Endothelial cell of umbilical vein (primary cell): ENCODE data around the gene RGS2. TPM values are rescaled to one million over a fixed set of nuclear protein-coding genes. Genes with fewer than 3 reads are reported as not detected.

Source experiments
- BruUV-seq: library from RNA; stranded (reverse); fragments of 400-500 nt; replicated peaks from 2 replicates; lab custom pipeline; 2021; lab: Mats Ljungman, UMichigan
- CTCF ChIA-PET: fragments of 300-600, 350-600 bp; sonication (Branson Sonifier 250); formaldehyde crosslinking; loops from one replicate; lab custom pipeline; 2021; ENCODE audit warnings: antibody characterized with exemption, inconsistent platforms; lab: Charles Lee
- POLR2A ChIA-PET: fragments of 300-600, 350-600 bp; sonication (Branson Sonifier 250); formaldehyde crosslinking; loops from one replicate; lab custom pipeline; 2021; ENCODE audit warnings: antibody characterized with exemption, inconsistent platforms; lab: Charles Lee
- DNase-seq: peaks from one replicate; pipeline ENCODE4 v3.0.0-alpha.2; 2011; ENCODE audit warnings: low read depth, low spot score
- FAIRE-seq: peaks from 2 replicates; lab custom pipeline; 2011; peaks lifted over from hg19 to GRCh38; lab: Jason Lieb, UNC
- H2AFZ ChIP-seq: 2 replicates; pipeline ENCODE4 v1.6.0; 2012; ENCODE audit warnings: low read depth, low read length, control low read depth, inconsistent platforms
- H3K27ac ChIP-seq: 2 replicates; pipeline ENCODE4 v1.5.1; 2011; ENCODE audit warnings: low read depth, mild to moderate bottlenecking, control low read depth, low read length, moderate library complexity; ENCODE audit not compliant: insufficient read depth
- H3K27me3 ChIP-seq, 2 experiments: 2 replicates each; pipeline versions ENCODE4 v1.6.0 to v1.6.1; 2011; ENCODE audit warnings: low read length in 2 of 2, mixed read lengths in 1 of 2; ENCODE audit not compliant: control insufficient read depth in 2 of 2, insufficient read depth in 2 of 2
- H3K36me3 ChIP-seq, 2 experiments: 2 replicates in 1 of 2; 3 replicates in 1 of 2; pipeline ENCODE4 v1.5.1; 2011; ENCODE audit warnings: low read length in 2 of 2, mild to moderate bottlenecking in 1 of 2, moderate library complexity in 1 of 2; ENCODE audit not compliant: control insufficient read depth in 2 of 2, insufficient read depth in 2 of 2; ENCODE audit errors: extremely low read depth in 1 of 2
- H3K4me1 ChIP-seq: 3 replicates; pipeline ENCODE4 v1.5.1; 2011; ENCODE audit warnings: mild to moderate bottlenecking, low read length; ENCODE audit not compliant: control insufficient read depth, insufficient read depth; ENCODE audit errors: extremely low read depth
- H3K4me2 ChIP-seq: 2 replicates; pipeline ENCODE4 v1.6.1; 2011; ENCODE audit warnings: low read length, control low read depth, mixed read lengths; ENCODE audit not compliant: insufficient read depth
- H3K4me3 ChIP-seq, 3 experiments: fragments of 200-600 bp in 1 of 3; sonication (generic), shearing (Covaris generic) in 1 of 3; replicated peaks in 1 of 3; 2 replicates each; pipeline ENCODE4 v1.5.1; 2011 to 2016; ENCODE audit warnings: control low read depth in 3 of 3, low read length in 3 of 3, mild to moderate bottlenecking in 2 of 3, inconsistent platforms in 1 of 3, low read depth in 1 of 3, moderate library complexity in 1 of 3; ENCODE audit not compliant: insufficient read depth in 1 of 3
- H3K79me2 ChIP-seq: 2 replicates; pipeline ENCODE4 v1.6.0; 2012; ENCODE audit warnings: low read length, inconsistent platforms; ENCODE audit not compliant: control insufficient read depth, insufficient read depth
- H3K9ac ChIP-seq: replicated peaks from 2 replicates; pipeline ENCODE3; 2011; ENCODE audit warnings: low read length, control low read depth; ENCODE audit not compliant: insufficient read depth; ENCODE audit errors: extremely low read depth
- H3K9me1 ChIP-seq: replicated peaks from 3 replicates; pipeline ENCODE4 v1.6.0; 2011; ENCODE audit warnings: mild to moderate bottlenecking, low read length; ENCODE audit not compliant: control insufficient read depth, insufficient read depth; ENCODE audit errors: extremely low read depth
- H3K9me3 ChIP-seq: replicated peaks from 2 replicates; pipeline ENCODE4 v1.5.1; 2012; ENCODE audit warnings: low read length, inconsistent platforms; ENCODE audit not compliant: control insufficient read depth, insufficient read depth
- H4K20me1 ChIP-seq: replicated peaks from 2 replicates; pipeline ENCODE3; 2011; ENCODE audit warnings: mild to moderate bottlenecking, low read length; ENCODE audit not compliant: control insufficient read depth, insufficient read depth; ENCODE audit errors: extremely low read depth
- CTCF ChIP-seq, 2 donors: IDR thresholded peaks; 1 replicate in 1 of 2; 2 replicates in 1 of 2; pipeline ENCODE4 v1.5.1; 2011; ENCODE audit warnings: low read length in 2 of 2, mild to moderate bottlenecking in 2 of 2, moderate library complexity in 2 of 2, control low read depth in 1 of 2, inconsistent platforms in 1 of 2, low read depth in 1 of 2; ENCODE audit not compliant: insufficient read depth in 1 of 2; ENCODE audit errors: extremely low read depth in 1 of 2
- EZH2 ChIP-seq: IDR thresholded peaks from 2 replicates; pipeline ENCODE4 v1.6.1; 2012; ENCODE audit warnings: borderline replicate concordance, low read depth, mild to moderate bottlenecking, moderate library complexity, low read length, inconsistent platforms; ENCODE audit not compliant: severe bottlenecking
- FOS ChIP-seq: IDR thresholded peaks from 2 replicates; pipeline ENCODE4 v1.6.1; 2011; ENCODE audit warnings: mild to moderate bottlenecking, low read length, moderate library complexity, borderline replicate concordance; ENCODE audit not compliant: insufficient read depth
- JUN ChIP-seq: IDR thresholded peaks from 2 replicates; pipeline ENCODE4 v1.6.1; 2011; ENCODE audit warnings: borderline replicate concordance, low read depth; ENCODE audit not compliant: insufficient read length, insufficient read depth
- MYC ChIP-seq: IDR thresholded peaks from one replicate; pipeline ENCODE4 v1.6.1; 2011; ENCODE audit warnings: mild to moderate bottlenecking, low read depth, low read length
- dilution Hi-C: fragments of 300-500 bp; cut with MboI; formaldehyde crosslinking; loops from one replicate; pipeline ENCODE4 v1.15.0; 2019; ENCODE audit warnings: low sequenced_read_pairs; ENCODE audit not compliant: extremely low pct_ligation_motif_present
- intact Hi-C: fragments of 100-400 bp; cut with micrococcal nuclease; formaldehyde crosslinking; loops from one replicate; pipeline ENCODE4 v1.10.0; 2022
- polyA plus RNA-seq, 4 experiments: library from polyadenylated mRNA; depleted of rRNA in 3 of 4; stranded (reverse) in 3 of 4; unstranded in 1 of 4; fragments of >200 nt; gene quantifications; 2 replicates each; pipeline versions ENCODE4 v1.2.1 to v1.2.3, GENCODE V29; 2011 to 2012; ENCODE audit warnings: missing spikeins in 1 of 4
- total RNA-seq: library from RNA; stranded (reverse); gene quantifications from 2 replicates; pipeline ENCODE4 v1.2.3, GENCODE V29; 2021
- TF ChIP-seq, protein P1 (sequence below): IDR thresholded peaks from 2 replicates; pipeline ENCODE4 v1.6.1; 2011; ENCODE audit not compliant: insufficient read depth, insufficient read length

The RGS2 gene
- total and polyA plus RNA-seq, 2 donors (not counting 3 experiments of a cell fraction or from before 2014, with no cell fraction given): 6.1 to 9.1 TPM

DNA sequence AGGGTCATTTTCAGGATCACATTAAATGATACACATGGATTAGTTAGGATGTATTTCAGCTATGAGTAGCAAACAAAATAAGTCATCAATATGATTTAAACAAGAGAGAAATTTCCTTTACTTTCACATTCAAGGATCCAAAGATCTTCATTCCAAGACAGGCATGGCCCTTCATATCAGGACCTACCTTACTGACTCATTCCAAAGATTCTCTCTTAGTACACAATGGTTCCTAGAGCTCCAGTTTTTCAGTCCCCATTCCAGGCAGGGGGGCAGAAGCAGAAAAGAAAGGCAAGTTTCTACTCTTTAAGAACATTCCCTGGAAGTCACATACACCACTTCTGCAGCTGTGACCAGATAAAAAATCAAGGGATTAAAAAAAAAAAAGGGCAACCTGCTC lies 23.7 kb downstream of the RGS2 start:
- intact Hi-C loops: no loop called here
- Histone ChIP-seq H3K36me3 (no peaks in the 10 kb centered on the region), H3K9me1 (no peaks in the 10 kb centered on the region), H3K4me1 (peaks cover 3% of the 10 kb centered on the region), H4K20me1 (no peaks in the 10 kb centered on the region), H3K9me3 (no peaks in the 10 kb centered on the region), H3K27ac (no peak overlapping the region), H3K9ac (no peak overlapping the region), H3K79me2 (no peaks in the 10 kb centered on the region), H3K27me3 (no peaks in the 10 kb centered on the region), H3K4me3 (no peak overlapping the region), H2AFZ (no peak overlapping the region), H3K4me2 (no peak overlapping the region)
- POLR2A ChIA-PET: no interaction called here
- DNase-seq (no peak), FAIRE-seq (no peak)
- TF ChIP-seq CTCF (IDR thresholded peaks at IDR 0.05; ENCODE audit: extremely low read depth in 1 of 2, insufficient read depth in 1 of 2, low read depth in 1 of 2, low read length in 2 of 2) (no peak), EZH2 (no peak), MYC (no peak)
- CTCF ChIA-PET: interaction anchor here (0.7 kb wide), 1 partner anchor 10 kb away, joined by 3 read pairs; no protein-coding TSS in a partner anchor
- dilution Hi-C loops: no loop called here
- no TSS peak for BruUV-seq

- ChIA-PET POLR2A (no interaction called here), CTCF (interaction anchor here (1.9 kb wide), 1 partner anchor 184 kb away, joined by 5 read pairs; no protein-coding TSS in a partner anchor)
- H2AFZ ChIP-seq: no peak overlapping the region
- H3K27me3 ChIP-seq: no peaks in the 10 kb centered on the region
- H3K4me3 ChIP-seq: no peak overlapping the region
- DNase-seq: no peak
- H3K27ac ChIP-seq: no peak overlapping the region
- H3K9me1 ChIP-seq: no peaks in the 10 kb centered on the region
- BruUV-seq: no TSS peak
- intact Hi-C loops (no loop called here), dilution Hi-C loops (no loop called here)
- H3K9me3 ChIP-seq: no peaks in the 10 kb centered on the region
- TF ChIP-seq MYC: no peak
- TF ChIP-seq FOS: no peak
- TF ChIP-seq CTCF (IDR thresholded peaks at IDR 0.05; ENCODE audit: extremely low read depth in 1 of 2, insufficient read depth in 1 of 2, low read depth in 1 of 2, low read length in 2 of 2): no peak
- TF ChIP-seq, protein P1, sequence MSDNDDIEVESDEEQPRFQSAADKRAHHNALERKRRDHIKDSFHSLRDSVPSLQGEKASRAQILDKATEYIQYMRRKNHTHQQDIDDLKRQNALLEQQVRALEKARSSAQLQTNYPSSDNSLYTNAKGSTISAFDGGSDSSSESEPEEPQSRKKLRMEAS: no peak
- TF ChIP-seq JUN: no peak
- no peak overlapping the region for H3K4me2 ChIP-seq
- no peaks in the 10 kb centered on the region for H4K20me1 ChIP-seq
- no peak overlapping the region for H3K9ac ChIP-seq
- FAIRE-seq: no peak
- H3K79me2 ChIP-seq: no peaks in the 10 kb centered on the region
- H3K4me1 ChIP-seq: no peaks in the 10 kb centered on the region
- H3K36me3 ChIP-seq: no peaks in the 10 kb centered on the region
Measured at GRCh38 chr1:192835116-192835515, 26.3 kb downstream of the RGS2 start.
